Measurements from ENCODE around the gene LAGE3.

LAGE3 gene

GRCh38 chrX:154452823-154453222, 26.3 kb downstream of the LAGE3 start:
- no peak for DNase-seq

- no peak for DNase-seq
These were observed 28.8 kb downstream of the LAGE3 start for GRCh38 chrX:154450312-154450711.

- DNase-seq: no peak
These were observed 29.5 kb downstream of the LAGE3 start for GRCh38 chrX:154449618-154450017.

- DNase-seq: no peak
These were observed 30.6 kb downstream of the LAGE3 start for GRCh38 chrX:154448484-154448883.

GRCh38 chrX:154446430-154446829, 32.7 kb downstream of the LAGE3 start:
- no peak for DNase-seq

- DNase-seq: no peak
These were observed 33.3 kb downstream of the LAGE3 start for GRCh38 chrX:154445776-154446175.

GRCh38 chrX:154444755-154445246, 34.3 kb downstream of the LAGE3 start:
- no peak for DNase-seq

GRCh38 chrX:154443992-154444754, 34.9 kb downstream of the LAGE3 start, which contains the start of gene FAM50A:
Gene FAM50A (plus strand): TSS chrX:154444141. CDS start chrX:154444236, 95 bp downstream.
- peak; percentile 70 for DNase-seq

GRCh38 chrX:154443479-154443910, 35.6 kb downstream of the LAGE3 start:
- DNase-seq: peak; percentile 16

- DNase-seq: no peak
These were observed 36.9 kb downstream of the LAGE3 start for GRCh38 chrX:154441984-154442707.

- DNase-seq: no peak
These were observed 37.5 kb downstream of the LAGE3 start for GRCh38 chrX:154441564-154441963.

GRCh38 chrX:154440623-154441357, 38.3 kb downstream of the LAGE3 start:
- no peak for DNase-seq

- no peak for DNase-seq
These were observed 39.2 kb downstream of the LAGE3 start for GRCh38 chrX:154439841-154440240.

- no peak for DNase-seq
These were observed 40.8 kb downstream of the LAGE3 start for GRCh38 chrX:154437971-154438893.

- peak; percentile 59 for DNase-seq
These were observed 41.9 kb downstream of the LAGE3 start, which contains the start of gene GDI1 for GRCh38 chrX:154436983-154437752. Gene GDI1 (plus strand): TSS chrX:154437154. CDS start chrX:154437255, 101 bp downstream.

GRCh38 chrX:154436374-154436982, 42.6 kb downstream of the LAGE3 start:
- peak; percentile 65 for DNase-seq

GRCh38 chrX:154435171-154435733, 43.8 kb downstream of the LAGE3 start:
- no peak for DNase-seq

- no peak for DNase-seq
These were observed 44.5 kb downstream of the LAGE3 start for GRCh38 chrX:154434394-154435168.

- no peak for DNase-seq
These were observed 45.5 kb downstream of the LAGE3 start for GRCh38 chrX:154433605-154434004.

- DNase-seq: no peak
These were observed 46.9 kb downstream of the LAGE3 start for GRCh38 chrX:154432210-154432609.
